Measurements from ENCODE around the gene EXOC7.

Gene EXOC7

DNA sequence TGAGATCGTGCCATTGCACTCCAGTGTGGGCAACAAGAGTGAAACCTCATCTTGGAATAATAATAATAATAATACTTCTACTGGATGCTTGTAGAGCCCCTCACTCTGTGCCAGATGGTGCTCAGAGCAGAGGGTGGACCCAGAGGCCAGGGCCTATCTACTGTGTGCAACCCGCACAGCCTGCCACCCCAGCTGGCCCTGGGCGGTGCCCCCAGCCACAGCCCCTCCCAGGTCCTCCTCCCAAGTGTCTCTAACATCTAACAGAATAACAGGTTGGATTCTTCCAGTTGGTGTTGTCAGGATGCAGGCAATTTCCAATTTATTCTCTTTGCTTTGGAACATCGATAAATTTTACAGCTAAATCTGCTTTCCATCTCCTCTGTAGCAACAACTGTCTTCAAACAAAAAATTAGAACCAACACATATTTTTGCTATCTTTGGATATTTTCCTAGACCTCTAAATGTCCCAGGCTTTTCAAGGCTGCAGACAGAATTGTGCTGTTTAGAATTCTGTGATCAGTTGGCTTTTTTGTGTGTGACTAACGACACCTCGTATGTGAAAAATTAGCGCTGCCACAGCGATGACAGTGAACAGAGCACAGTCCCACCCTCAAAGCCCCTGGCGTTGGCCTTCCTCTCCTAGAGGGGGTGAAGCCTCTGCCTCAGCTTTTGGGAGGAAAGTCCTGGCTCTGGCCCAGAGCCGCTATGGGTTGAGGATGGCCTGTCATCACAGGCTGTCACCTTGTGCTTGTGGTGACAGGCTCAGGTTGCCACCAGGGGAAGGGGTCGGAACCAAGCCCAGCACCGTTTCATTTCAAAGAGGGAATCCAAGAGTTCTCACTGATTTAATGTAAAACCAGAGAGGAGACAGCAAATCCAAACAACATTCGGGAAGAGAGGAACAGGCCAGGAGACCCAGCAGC, 68.9 kb downstream of the EXOC7 start:
- TF ChIP-seq, protein P1, sequence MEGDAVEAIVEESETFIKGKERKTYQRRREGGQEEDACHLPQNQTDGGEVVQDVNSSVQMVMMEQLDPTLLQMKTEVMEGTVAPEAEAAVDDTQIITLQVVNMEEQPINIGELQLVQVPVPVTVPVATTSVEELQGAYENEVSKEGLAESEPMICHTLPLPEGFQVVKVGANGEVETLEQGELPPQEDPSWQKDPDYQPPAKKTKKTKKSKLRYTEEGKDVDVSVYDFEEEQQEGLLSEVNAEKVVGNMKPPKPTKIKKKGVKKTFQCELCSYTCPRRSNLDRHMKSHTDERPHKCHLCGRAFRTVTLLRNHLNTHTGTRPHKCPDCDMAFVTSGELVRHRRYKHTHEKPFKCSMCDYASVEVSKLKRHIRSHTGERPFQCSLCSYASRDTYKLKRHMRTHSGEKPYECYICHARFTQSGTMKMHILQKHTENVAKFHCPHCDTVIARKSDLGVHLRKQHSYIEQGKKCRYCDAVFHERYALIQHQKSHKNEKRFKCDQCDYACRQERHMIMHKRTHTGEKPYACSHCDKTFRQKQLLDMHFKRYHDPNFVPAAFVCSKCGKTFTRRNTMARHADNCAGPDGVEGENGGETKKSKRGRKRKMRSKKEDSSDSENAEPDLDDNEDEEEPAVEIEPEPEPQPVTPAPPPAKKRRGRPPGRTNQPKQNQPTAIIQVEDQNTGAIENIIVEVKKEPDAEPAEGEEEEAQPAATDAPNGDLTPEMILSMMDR (IDR thresholded peaks at IDR 0.05; ENCODE audit: control insufficient read depth, extremely low read depth, insufficient read depth), result no peak
- no peak overlapping the region for H3K4me3 ChIP-seq (ENCODE audit: low read depth, low read length)
- no peak for DNase-seq (ENCODE audit: low read depth)

DNA sequence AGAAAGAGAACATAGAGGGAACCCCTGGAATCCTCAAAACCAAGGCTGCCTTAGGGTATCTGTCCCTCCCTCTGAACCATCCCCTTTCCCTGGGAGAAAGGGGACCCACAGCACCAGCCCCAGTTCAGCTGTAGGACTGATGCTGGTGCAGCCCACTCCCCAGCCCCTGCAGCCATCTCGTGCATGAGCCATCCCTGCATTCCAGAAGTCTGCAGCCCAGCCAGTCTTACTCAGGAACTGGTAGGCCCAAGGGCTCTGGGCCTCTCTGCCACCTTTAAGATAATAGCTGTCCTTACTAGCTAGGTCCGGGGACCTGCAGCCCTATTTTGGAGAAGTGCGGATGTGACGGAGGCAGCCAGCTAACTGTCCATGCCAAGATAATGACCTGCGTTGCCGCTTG, 70.4 kb downstream of the EXOC7 start:
- TF ChIP-seq, protein P1 (IDR thresholded peaks at IDR 0.05; ENCODE audit: control insufficient read depth, extremely low read depth, insufficient read depth), result no peak
- H3K4me3 ChIP-seq (ENCODE audit: low read depth, low read length), result no peak overlapping the region
- no peak for DNase-seq (ENCODE audit: low read depth)

DNA sequence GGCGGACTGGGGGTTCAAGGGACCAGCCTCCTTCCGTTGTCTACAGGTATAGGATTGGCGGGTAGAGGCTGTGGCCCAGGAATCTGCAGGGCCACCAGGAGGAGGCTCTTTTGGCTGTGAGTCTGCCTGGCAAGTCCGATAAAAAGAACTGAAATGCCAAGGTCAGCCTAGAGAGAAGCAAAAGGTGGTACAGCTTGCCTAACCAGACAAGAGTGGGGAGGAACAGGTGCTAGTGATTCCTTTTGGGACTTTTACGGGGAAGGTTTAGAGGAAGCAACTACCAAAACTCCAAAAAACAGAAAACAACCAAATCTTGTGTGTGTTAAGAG, 70.8 kb downstream of the EXOC7 start:
- TF ChIP-seq, protein P1 (IDR thresholded peaks at IDR 0.05; ENCODE audit: control insufficient read depth, extremely low read depth, insufficient read depth), result no peak
- no peak overlapping the region for H3K4me3 ChIP-seq (ENCODE audit: low read depth, low read length)
- no peak for DNase-seq (ENCODE audit: low read depth)

DNA sequence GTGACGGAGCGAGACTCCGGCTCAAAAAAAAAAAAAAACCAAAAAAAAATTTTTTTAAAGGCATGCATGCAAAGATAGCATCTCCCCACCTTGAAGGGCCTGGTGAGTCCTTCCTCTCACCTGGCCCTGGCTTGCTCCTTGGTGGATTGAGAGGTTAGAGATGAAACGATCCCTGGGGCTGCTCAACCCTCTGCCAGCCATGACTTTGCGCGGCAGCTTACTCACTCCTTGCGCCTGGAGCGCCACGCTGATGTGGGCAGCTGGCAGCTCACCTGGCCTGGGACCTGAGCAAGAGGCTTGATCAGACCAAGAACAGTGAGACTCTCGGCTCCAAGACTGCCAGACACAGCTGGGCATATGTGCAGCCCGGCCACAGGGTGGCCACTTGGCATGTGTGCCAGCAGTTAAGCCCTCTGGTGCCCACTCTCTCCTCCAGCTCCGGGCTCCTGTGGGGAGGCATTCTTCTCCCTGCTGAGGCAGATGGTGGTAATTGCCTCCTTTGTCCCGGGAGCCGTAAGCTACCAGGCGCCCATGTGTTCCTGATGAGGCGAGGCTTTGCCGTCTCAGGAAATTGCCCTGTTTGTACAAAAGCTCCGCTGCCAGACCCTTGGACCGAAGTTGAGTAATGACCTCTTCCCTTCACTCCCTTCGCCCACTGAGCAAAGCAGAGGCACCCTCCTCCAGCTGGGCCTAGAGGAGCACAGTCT, 71.4 kb downstream of the EXOC7 start:
- TF ChIP-seq, protein P1 (IDR thresholded peaks at IDR 0.05; ENCODE audit: control insufficient read depth, extremely low read depth, insufficient read depth), result no peak
- no peak for DNase-seq (ENCODE audit: low read depth)

More for the DNA sequence above, 71.4 kb downstream of the EXOC7 start:
- H3K4me3 ChIP-seq (ENCODE audit: low read depth, low read length), result no peak overlapping the region
